ENCODE results near the gene SUN1.

DNA sequence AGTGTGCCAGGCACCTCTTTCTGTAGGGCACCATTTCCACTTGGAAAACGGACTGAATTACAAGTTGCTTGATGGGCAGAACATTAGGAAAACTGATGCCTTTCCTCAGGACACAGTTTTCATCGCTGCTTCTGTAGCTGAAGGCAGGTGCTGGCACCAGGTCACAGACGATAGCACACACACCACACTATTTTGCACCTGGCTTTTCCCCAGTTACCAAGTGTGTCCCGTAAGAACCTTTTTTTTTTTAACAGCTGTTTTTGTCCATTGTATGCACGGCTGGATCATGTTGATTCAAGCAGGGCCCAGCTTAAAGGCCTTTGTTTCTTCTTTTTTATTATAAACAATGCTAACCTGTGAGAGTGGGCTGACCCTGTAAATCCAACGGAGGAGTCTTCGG, 42.8 kb downstream of the SUN1 start:
- TF ChIP-seq ZFX (IDR thresholded peaks at IDR 0.05; ENCODE audit: borderline replicate concordance) (no peak), CTCF (IDR thresholded peaks at IDR 0.05) (no peak)
